ENCODE results near the gene COX10.
"Not testable (repeated sequence)": the region's sequence is repeated elsewhere in the genome, so short reads cannot be mapped to it uniquely, and the experiment has no call there.

Gene COX10

GRCh38 chr17:14069251-14070021 is at the start of gene COX10:
Gene COX10 (plus strand): TSS chr17:14069504. CDS start chr17:14069606, 102 bp downstream.
- in situ Hi-C loops (cut with MboI; ENCODE audit: low sequenced_read_pairs) = no loop called here

GRCh38 chr17:14021651-14022294 is 47.5 kb upstream of the COX10 start:
- in situ Hi-C loops (cut with MboI; ENCODE audit: low sequenced_read_pairs) = not testable (repeated sequence)

- in situ Hi-C loops (cut with MboI; ENCODE audit: low sequenced_read_pairs) = not testable (repeated sequence)
Measured at GRCh38 chr17:14029755-14030154, 39.5 kb upstream of the COX10 start.

GRCh38 chr17:14032234-14032633 is 37.1 kb upstream of the COX10 start:
- in situ Hi-C loops (cut with MboI; ENCODE audit: low sequenced_read_pairs) = no loop called here

GRCh38 chr17:14033166-14033565 is 36.1 kb upstream of the COX10 start:
- in situ Hi-C loops (cut with MboI; ENCODE audit: low sequenced_read_pairs) = no loop called here

GRCh38 chr17:14037453-14037852 is 31.9 kb upstream of the COX10 start:
- in situ Hi-C loops (cut with MboI; ENCODE audit: low sequenced_read_pairs) = no loop called here

GRCh38 chr17:14038206-14038605 is 31.1 kb upstream of the COX10 start:
- in situ Hi-C loops (cut with MboI; ENCODE audit: low sequenced_read_pairs) = no loop called here

- in situ Hi-C loops (cut with MboI; ENCODE audit: low sequenced_read_pairs) = no loop called here
Measured at GRCh38 chr17:14042411-14042810, 26.9 kb upstream of the COX10 start.

- in situ Hi-C loops (cut with MboI; ENCODE audit: low sequenced_read_pairs) = no loop called here
Measured at GRCh38 chr17:14044702-14045101, 24.6 kb upstream of the COX10 start.

GRCh38 chr17:14046978-14047377 is 22.3 kb upstream of the COX10 start:
- in situ Hi-C loops (cut with MboI; ENCODE audit: low sequenced_read_pairs) = no loop called here

GRCh38 chr17:14047591-14047990 is 21.7 kb upstream of the COX10 start:
- in situ Hi-C loops (cut with MboI; ENCODE audit: low sequenced_read_pairs) = no loop called here

- in situ Hi-C loops (cut with MboI; ENCODE audit: low sequenced_read_pairs) = no loop called here
Measured at GRCh38 chr17:14048169-14048568, 21.1 kb upstream of the COX10 start.

- in situ Hi-C loops (cut with MboI; ENCODE audit: low sequenced_read_pairs) = no loop called here
Measured at GRCh38 chr17:14050616-14051015, 18.7 kb upstream of the COX10 start.

- in situ Hi-C loops (cut with MboI; ENCODE audit: low sequenced_read_pairs) = no loop called here
Measured at GRCh38 chr17:14051692-14052091, 17.6 kb upstream of the COX10 start.

GRCh38 chr17:14052886-14053615 is 16.3 kb upstream of the COX10 start:
- in situ Hi-C loops (cut with MboI; ENCODE audit: low sequenced_read_pairs) = no loop called here

GRCh38 chr17:14057591-14057990 is 11.7 kb upstream of the COX10 start:
- in situ Hi-C loops (cut with MboI; ENCODE audit: low sequenced_read_pairs) = no loop called here

GRCh38 chr17:14058051-14058450 is 11.3 kb upstream of the COX10 start:
- in situ Hi-C loops (cut with MboI; ENCODE audit: low sequenced_read_pairs) = no loop called here

- in situ Hi-C loops (cut with MboI; ENCODE audit: low sequenced_read_pairs) = no loop called here
Measured at GRCh38 chr17:14060706-14061105, 8.6 kb upstream of the COX10 start.

- in situ Hi-C loops (cut with MboI; ENCODE audit: low sequenced_read_pairs) = no loop called here
Measured at GRCh38 chr17:14061666-14062560, 7.4 kb upstream of the COX10 start.

- in situ Hi-C loops (cut with MboI; ENCODE audit: low sequenced_read_pairs) = no loop called here
Measured at GRCh38 chr17:14067347-14067746, 2.0 kb upstream of the COX10 start.

Measured in HL-60/S4 (cell line).